ENCODE measurements around the gene RHBDL1. TPM values are rescaled to one million over a fixed set of nuclear protein-coding genes. Genes with fewer than 3 reads are reported as not detected.

Gene RHBDL1
- polyA plus RNA-seq (2013), result 0.21 TPM

GRCh38 chr16:674968-675883 is at the start of gene RHBDL1:
Gene RHBDL1 (plus strand): TSS chr16:675671. CDS start chr16:675791, 120 bp downstream.
- CTCF ChIA-PET, result interaction anchor here (1.0 to 1.4 kb wide), 2 partner anchors 8 to 14 kb away, joined by 5 to 6 read pairs; partner anchors contain the start of gene RHOT2
- peak in 2 of 3 donors; percentile 42 to 43 for DNase-seq
- 8% methylated on average over 62 of the region's 73 CpGs for WGBS (ENCODE audit: insufficient coverage)
- Histone ChIP-seq H3K36me3 (ENCODE audit: control insufficient read depth in 4 of 4, insufficient read depth in 4 of 4, low read length in 3 of 4) (peaks cover 2 to 40% (median 34%) of the 10 kb centered on the region in 4 experiments), H3K4me3 (ENCODE audit: control insufficient read depth in 1 of 7, extremely low read depth in 1 of 7, insufficient read depth in 4 of 7, low read depth in 2 of 7, low read length in 6 of 7) (peak within 1 kb of the TSS in 4 of 7 experiments; percentile 36 to 64 (median 42)), H3K27me3 (replicated peaks in 2 of 5; ENCODE audit: control insufficient read depth in 4 of 5, insufficient read depth in 5 of 5, low read length in 4 of 5) (peaks cover 0 to 32% (median 2%) of the 10 kb centered on the region in 5 experiments), H3K27ac (ENCODE audit: insufficient read depth in 1 of 2, low read depth in 1 of 2, low read length in 2 of 2, poor library complexity in 1 of 2, severe bottlenecking in 2 of 2) (no peak within 1 kb of the TSS), H3K4me1 (ENCODE audit: control extremely low read depth in 1 of 4, control insufficient read depth in 4 of 4, insufficient read depth in 4 of 4, low read length in 3 of 4) (peaks cover 0 to 20% (median 15%) of the 10 kb centered on the region in 4 experiments), H3K9me3 (ENCODE audit: control extremely low read depth in 1 of 5, control insufficient read depth in 4 of 5, insufficient read depth in 2 of 5, low read depth in 1 of 5, low read length in 4 of 5) (no peaks in the 10 kb centered on the region)
- POLR2A ChIA-PET, result no interaction called here

- CTCF ChIA-PET, result interaction anchor here (1.4 kb wide), 1 partner anchor 16 kb away, joined by 3 read pairs; no protein-coding TSS in a partner anchor
- H3K4me1 ChIP-seq (ENCODE audit: control extremely low read depth in 1 of 4, control insufficient read depth in 4 of 4, insufficient read depth in 4 of 4, low read length in 3 of 4), result peaks cover 0 to 6% (median 5%) of the 10 kb centered on the region in 4 experiments
- POLR2A ChIA-PET, result no interaction called here
Observed at GRCh38 chr16:625977-626765, 49.3 kb upstream of the RHBDL1 start.

GRCh38 chr16:626787-627453 is 48.6 kb upstream of the RHBDL1 start:
- Histone ChIP-seq H3K27me3 (replicated peaks in 2 of 5; ENCODE audit: control insufficient read depth in 4 of 5, insufficient read depth in 5 of 5, low read length in 4 of 5) (peaks cover 0 to 7% (median 0%) of the 10 kb centered on the region in 5 experiments), H3K36me3 (ENCODE audit: control insufficient read depth in 4 of 4, insufficient read depth in 4 of 4, low read length in 3 of 4) (peaks cover 2 to 39% (median 16%) of the 10 kb centered on the region in 4 experiments), H3K9me3 (ENCODE audit: control extremely low read depth in 1 of 5, control insufficient read depth in 4 of 5, insufficient read depth in 2 of 5, low read depth in 1 of 5, low read length in 4 of 5) (no peaks in the 10 kb centered on the region), H3K4me1 (ENCODE audit: control extremely low read depth in 1 of 4, control insufficient read depth in 4 of 4, insufficient read depth in 4 of 4, low read length in 3 of 4) (peaks cover 0 to 8% (median 7%) of the 10 kb centered on the region in 4 experiments), H3K27ac (ENCODE audit: insufficient read depth in 1 of 2, low read depth in 1 of 2, low read length in 2 of 2, poor library complexity in 1 of 2, severe bottlenecking in 2 of 2) (no peak overlapping the region), H3K4me3 (ENCODE audit: control insufficient read depth in 1 of 7, extremely low read depth in 1 of 7, insufficient read depth in 4 of 7, low read depth in 2 of 7, low read length in 6 of 7) (no peak overlapping the region)
- CTCF ChIA-PET, result interaction anchor here (1.4 kb wide), 1 partner anchor 17 kb away, joined by 3 read pairs; no protein-coding TSS in a partner anchor
- DNase-seq, result no peak
- 96% methylated on average over 27 of the region's 29 CpGs for WGBS (ENCODE audit: insufficient coverage)
- POLR2A ChIA-PET, result no interaction called here

More at GRCh38 chr16:625977-626765, 49.3 kb upstream of the RHBDL1 start:
- no peak for DNase-seq
- WGBS (ENCODE audit: insufficient coverage), result 97% methylated on average over 28 of the region's 35 CpGs
- Histone ChIP-seq H3K36me3 (ENCODE audit: control insufficient read depth in 4 of 4, insufficient read depth in 4 of 4, low read length in 3 of 4) (peaks cover 2 to 39% (median 17%) of the 10 kb centered on the region in 4 experiments), H3K9me3 (ENCODE audit: control extremely low read depth in 1 of 5, control insufficient read depth in 4 of 5, insufficient read depth in 2 of 5, low read depth in 1 of 5, low read length in 4 of 5) (no peaks in the 10 kb centered on the region), H3K27me3 (replicated peaks in 2 of 5; ENCODE audit: control insufficient read depth in 4 of 5, insufficient read depth in 5 of 5, low read length in 4 of 5) (peaks cover 0 to 4% (median 0%) of the 10 kb centered on the region in 5 experiments), H3K27ac (ENCODE audit: insufficient read depth in 1 of 2, low read depth in 1 of 2, low read length in 2 of 2, poor library complexity in 1 of 2, severe bottlenecking in 2 of 2) (no peak overlapping the region), H3K4me3 (ENCODE audit: control insufficient read depth in 1 of 7, extremely low read depth in 1 of 7, insufficient read depth in 4 of 7, low read depth in 2 of 7, low read length in 6 of 7) (no peak overlapping the region)

- WGBS (ENCODE audit: insufficient coverage), result 94% methylated on average over 34 of the region's 50 CpGs
- DNase-seq, result no peak
- Histone ChIP-seq H3K27ac (ENCODE audit: insufficient read depth in 1 of 2, low read depth in 1 of 2, low read length in 2 of 2, poor library complexity in 1 of 2, severe bottlenecking in 2 of 2) (no peak overlapping the region), H3K9me3 (ENCODE audit: control extremely low read depth in 1 of 5, control insufficient read depth in 4 of 5, insufficient read depth in 2 of 5, low read depth in 1 of 5, low read length in 4 of 5) (no peaks in the 10 kb centered on the region), H3K36me3 (ENCODE audit: control insufficient read depth in 4 of 4, insufficient read depth in 4 of 4, low read length in 3 of 4) (peaks cover 2 to 46% (median 17%) of the 10 kb centered on the region in 4 experiments), H3K4me3 (ENCODE audit: control insufficient read depth in 1 of 7, extremely low read depth in 1 of 7, insufficient read depth in 4 of 7, low read depth in 2 of 7, low read length in 6 of 7) (no peak overlapping the region), H3K27me3 (replicated peaks in 2 of 5; ENCODE audit: control insufficient read depth in 4 of 5, insufficient read depth in 5 of 5, low read length in 4 of 5) (peaks cover 0 to 7% (median 0%) of the 10 kb centered on the region in 5 experiments), H3K4me1 (ENCODE audit: control extremely low read depth in 1 of 4, control insufficient read depth in 4 of 4, insufficient read depth in 4 of 4, low read length in 3 of 4) (peaks cover 0 to 8% (median 7%) of the 10 kb centered on the region in 4 experiments)
- CTCF ChIA-PET, result no interaction called here
- POLR2A ChIA-PET, result no interaction called here
Observed at GRCh38 chr16:627454-628239, 47.8 kb upstream of the RHBDL1 start.

GRCh38 chr16:628321-629061 is 47.0 kb upstream of the RHBDL1 start:
- H3K4me3 ChIP-seq (ENCODE audit: control insufficient read depth in 1 of 7, extremely low read depth in 1 of 7, insufficient read depth in 4 of 7, low read depth in 2 of 7, low read length in 6 of 7), result no peak overlapping the region
- H3K27ac ChIP-seq (ENCODE audit: insufficient read depth in 1 of 2, low read depth in 1 of 2, low read length in 2 of 2, poor library complexity in 1 of 2, severe bottlenecking in 2 of 2), result no peak overlapping the region
- DNase-seq, result no peak
- H3K27me3 ChIP-seq (replicated peaks in 2 of 5; ENCODE audit: control insufficient read depth in 4 of 5, insufficient read depth in 5 of 5, low read length in 4 of 5), result peaks cover 0 to 7% (median 0%) of the 10 kb centered on the region in 5 experiments
- ChIA-PET CTCF (no interaction called here), POLR2A (no interaction called here)
- peaks cover 0 to 8% (median 7%) of the 10 kb centered on the region in 4 experiments for H3K4me1 ChIP-seq (ENCODE audit: control extremely low read depth in 1 of 4, control insufficient read depth in 4 of 4, insufficient read depth in 4 of 4, low read length in 3 of 4)
- peaks cover 3 to 52% (median 23%) of the 10 kb centered on the region in 4 experiments for H3K36me3 ChIP-seq (ENCODE audit: control insufficient read depth in 4 of 4, insufficient read depth in 4 of 4, low read length in 3 of 4)
- WGBS (ENCODE audit: insufficient coverage), result 97% methylated on average over 32 of the region's 33 CpGs
- H3K9me3 ChIP-seq (ENCODE audit: control extremely low read depth in 1 of 5, control insufficient read depth in 4 of 5, insufficient read depth in 2 of 5, low read depth in 1 of 5, low read length in 4 of 5), result no peaks in the 10 kb centered on the region

Measured in common myeloid progenitor, CD34-positive (primary cell).